Activated B cell treated with CpG ODN at 0.5 μM for 24 hours (primary cell): Measurements from ENCODE around the gene CD300LD. TPM values are rescaled to one million over a fixed set of nuclear protein-coding genes. Genes with fewer than 3 reads are reported as not detected.

ENCODE experiments used
- ATAC-seq: fragments of 200-7000 bp; cut with Tn5 transposase; one replicate; pipeline ENCODE4 v1.10.0; 2021; ENCODE audit warnings: low read depth, mild to moderate bottlenecking, moderate library complexity
- CTCF ChIA-PET: fragments of 350-600 bp; sonication (Branson Sonifier 250); formaldehyde crosslinking; loops from one replicate; lab custom pipeline; 2021; ENCODE audit warnings: antibody characterized with exemption; lab: Charles Lee
- POLR2A ChIA-PET: fragments of 350-600 bp; sonication (Branson Sonifier 250); formaldehyde crosslinking; loops from one replicate; lab custom pipeline; 2021; ENCODE audit warnings: antibody characterized with exemption; lab: Charles Lee
- DNase-seq: peaks from one replicate; pipeline ENCODE4 v3.0.0; 2022
- H3K27ac Mint-ChIP-seq: one replicate; pipeline ENCODE4 v1.8.0; 2020; ENCODE audit warnings: mixed read lengths
- H3K27me3 Mint-ChIP-seq: one replicate; pipeline ENCODE4 v1.8.0; 2021; ENCODE audit warnings: mixed read lengths
- H3K36me3 Mint-ChIP-seq: one replicate; pipeline ENCODE4 v1.8.0; 2021; ENCODE audit warnings: low read depth, mixed read lengths
- H3K4me1 Mint-ChIP-seq: one replicate; pipeline ENCODE4 v1.8.0; 2021; ENCODE audit warnings: mixed read lengths
- H3K4me3 Mint-ChIP-seq: one replicate; pipeline ENCODE4 v1.8.0; 2020; ENCODE audit warnings: mild to moderate bottlenecking, mixed read lengths
- H3K9me3 Mint-ChIP-seq: one replicate; pipeline ENCODE4 v1.8.0; 2020; ENCODE audit warnings: mixed read lengths
- intact Hi-C: fragments of 100-400 bp; cut with micrococcal nuclease; formaldehyde crosslinking; loops from one replicate; pipeline ENCODE4 v1.15.1; 2024
- total RNA-seq: library from RNA; stranded (reverse); gene quantifications from 2 replicates; pipeline ENCODE4 v1.2.3, GENCODE V29; 2022
- TF ChIP-seq, protein P1 (sequence below): fragments of 200-600 bp; IDR thresholded peaks from one replicate; pipeline ENCODE4 v1.8.0; 2022; ENCODE audit warnings: antibody characterized with exemption, mild to moderate bottlenecking

CD300LD gene
- total RNA-seq, 1 donor from 2014 or later = not detected

DNA sequence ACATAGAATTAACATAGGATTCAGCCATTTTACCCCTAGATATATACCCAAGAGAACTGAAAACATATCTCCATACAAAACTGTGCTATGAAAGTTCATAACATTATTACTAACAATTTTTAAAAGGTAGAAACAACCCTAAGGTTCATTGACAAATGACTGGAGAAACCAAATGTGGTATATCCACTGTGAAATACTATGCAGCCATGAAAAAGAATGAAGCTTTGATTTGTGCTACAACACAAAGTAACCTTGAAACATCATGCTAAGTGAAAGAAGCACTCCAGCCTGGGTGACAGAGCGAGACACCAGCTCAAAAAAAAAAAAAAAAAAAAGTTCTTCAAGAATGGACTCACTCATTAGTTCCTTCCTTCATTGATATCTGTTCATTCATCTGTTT is 580 bp downstream of the CD300LD start:
- CTCF ChIA-PET = interaction anchor here (0.6 to 1.2 kb wide), 2 partner anchors 66 to 178 kb away, joined by 3 read pairs; no protein-coding TSS in a partner anchor
- Mint-ChIP-seq H3K4me1 (peaks cover 15% of the 10 kb centered on the region), H3K27me3 (peaks cover 7% of the 10 kb centered on the region), H3K36me3 (no peaks in the 10 kb centered on the region), H3K27ac (no peak overlapping the region), H3K4me3 (no peak overlapping the region), H3K9me3 (no peaks in the 10 kb centered on the region)
- POLR2A ChIA-PET = no interaction called here
- TF ChIP-seq, protein P1, sequence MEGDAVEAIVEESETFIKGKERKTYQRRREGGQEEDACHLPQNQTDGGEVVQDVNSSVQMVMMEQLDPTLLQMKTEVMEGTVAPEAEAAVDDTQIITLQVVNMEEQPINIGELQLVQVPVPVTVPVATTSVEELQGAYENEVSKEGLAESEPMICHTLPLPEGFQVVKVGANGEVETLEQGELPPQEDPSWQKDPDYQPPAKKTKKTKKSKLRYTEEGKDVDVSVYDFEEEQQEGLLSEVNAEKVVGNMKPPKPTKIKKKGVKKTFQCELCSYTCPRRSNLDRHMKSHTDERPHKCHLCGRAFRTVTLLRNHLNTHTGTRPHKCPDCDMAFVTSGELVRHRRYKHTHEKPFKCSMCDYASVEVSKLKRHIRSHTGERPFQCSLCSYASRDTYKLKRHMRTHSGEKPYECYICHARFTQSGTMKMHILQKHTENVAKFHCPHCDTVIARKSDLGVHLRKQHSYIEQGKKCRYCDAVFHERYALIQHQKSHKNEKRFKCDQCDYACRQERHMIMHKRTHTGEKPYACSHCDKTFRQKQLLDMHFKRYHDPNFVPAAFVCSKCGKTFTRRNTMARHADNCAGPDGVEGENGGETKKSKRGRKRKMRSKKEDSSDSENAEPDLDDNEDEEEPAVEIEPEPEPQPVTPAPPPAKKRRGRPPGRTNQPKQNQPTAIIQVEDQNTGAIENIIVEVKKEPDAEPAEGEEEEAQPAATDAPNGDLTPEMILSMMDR = no peak
- DNase-seq = no peak
- ATAC-seq = no peak
- intact Hi-C loops = no loop called here

DNA sequence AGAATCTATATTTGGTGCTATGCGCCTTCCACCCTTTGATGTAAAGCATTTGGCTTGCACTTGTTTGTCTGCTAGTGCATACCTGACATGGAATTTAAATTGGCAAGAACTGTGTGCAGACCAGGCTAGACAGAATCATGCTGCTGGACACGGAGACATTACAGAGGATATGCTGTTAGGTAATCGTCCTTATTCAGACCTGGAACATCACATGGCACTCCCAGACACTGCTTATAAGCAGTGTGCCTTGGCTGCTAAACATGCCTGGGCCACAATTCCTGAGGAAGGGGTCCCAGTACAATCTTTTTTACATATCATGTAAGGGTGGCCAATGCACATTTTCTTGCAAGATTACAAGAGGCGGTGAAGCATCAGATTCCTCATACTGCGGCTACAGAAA is 6.4 kb downstream of the CD300LD start:
- POLR2A ChIA-PET = interaction anchor here (0.6 kb wide), 1 partner anchor 56 kb away, joined by 4 read pairs; no protein-coding TSS in a partner anchor
- no peak overlapping the region for H3K4me3 Mint-ChIP-seq

DNA sequence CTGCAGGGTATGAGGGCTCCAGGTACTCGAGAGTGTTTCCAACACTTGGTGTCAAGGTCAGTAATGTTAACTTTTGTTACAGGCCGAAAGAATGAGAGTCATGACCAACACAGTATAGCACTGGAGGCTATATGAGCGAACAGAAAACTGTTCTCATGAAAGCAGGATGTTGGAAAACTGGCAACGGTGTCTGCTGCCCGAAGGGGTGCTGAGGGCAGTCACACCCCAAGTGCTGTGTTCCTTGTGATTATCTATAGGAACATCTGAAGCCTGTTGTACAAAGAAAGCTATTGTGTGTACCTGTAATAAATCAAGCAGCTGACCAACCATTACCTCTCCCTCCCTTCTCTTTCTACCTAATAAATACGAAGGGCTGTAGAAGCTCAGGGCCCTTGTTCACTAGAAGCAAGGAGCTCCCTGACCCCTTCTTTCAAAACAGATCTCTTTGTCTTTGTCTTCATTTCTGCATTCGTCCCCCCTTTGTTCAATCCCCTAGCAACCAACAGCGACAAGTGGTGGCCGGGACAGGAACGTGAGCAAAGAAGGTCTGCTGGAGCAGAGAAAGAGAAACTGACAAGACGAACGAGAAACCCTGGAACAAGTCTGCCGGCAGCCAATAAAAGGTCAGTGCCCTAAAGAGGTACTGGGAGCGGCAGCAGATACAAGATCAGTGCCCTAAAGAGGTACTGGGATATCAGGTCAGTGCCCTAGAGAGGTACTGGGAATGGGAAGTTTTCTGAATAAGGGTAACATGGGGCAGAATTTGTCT is 7.6 kb downstream of the CD300LD start:
- CTCF ChIA-PET = no interaction called here
- no peak overlapping the region for H3K27ac Mint-ChIP-seq

More for the DNA sequence above, 6.4 kb downstream of the CD300LD start:
- intact Hi-C loops = no loop called here
- CTCF ChIA-PET = no interaction called here
- TF ChIP-seq, protein P1 = no peak
- Mint-ChIP-seq H3K27ac (no peak overlapping the region), H3K27me3 (peaks cover 12% of the 10 kb centered on the region), H3K9me3 (peaks cover 7% of the 10 kb centered on the region), H3K4me1 (no peaks in the 10 kb centered on the region), H3K36me3 (no peaks in the 10 kb centered on the region)
- DNase-seq (no peak), ATAC-seq (no peak)

DNA sequence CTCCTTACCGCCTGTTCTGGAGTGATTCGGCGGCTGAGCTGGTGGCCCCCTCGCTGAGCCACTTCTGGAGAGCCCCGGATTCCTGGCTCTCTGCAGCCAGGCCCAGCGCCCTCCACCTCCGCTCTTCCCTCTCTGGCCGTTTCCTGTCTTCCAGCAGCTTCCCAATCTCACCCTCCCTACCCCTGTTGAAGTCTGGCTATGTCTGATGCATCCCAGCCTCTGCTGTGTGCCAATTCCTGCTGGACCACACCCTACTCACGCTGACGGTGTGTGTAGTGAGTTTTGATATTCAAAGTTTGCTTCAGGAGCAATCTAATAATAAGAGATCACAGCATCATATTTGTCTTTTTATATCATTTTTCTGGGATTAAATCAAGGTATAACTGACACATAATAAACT is 9.4 kb downstream of the CD300LD start:
- Mint-ChIP-seq H3K27ac (no peak overlapping the region), H3K27me3 (peaks cover 5% of the 10 kb centered on the region), H3K4me3 (no peak overlapping the region), H3K4me1 (peaks cover 3% of the 10 kb centered on the region), H3K9me3 (peaks cover 7% of the 10 kb centered on the region), H3K36me3 (no peaks in the 10 kb centered on the region)
- TF ChIP-seq, protein P1 = no peak
- intact Hi-C loops = no loop called here
- ChIA-PET POLR2A (no interaction called here), CTCF (no interaction called here)
- DNase-seq = no peak
- ATAC-seq = no peak

More for the DNA sequence above, 7.6 kb downstream of the CD300LD start:
- no peak overlapping the region for H3K4me3 Mint-ChIP-seq
- POLR2A ChIA-PET = no interaction called here
- ATAC-seq (no peak), DNase-seq (no peak)
- H3K9me3 Mint-ChIP-seq = peaks cover 7% of the 10 kb centered on the region
- TF ChIP-seq, protein P1 = no peak
- H3K36me3 Mint-ChIP-seq = no peaks in the 10 kb centered on the region
- intact Hi-C loops = no loop called here
- H3K4me1 Mint-ChIP-seq = peaks cover 3% of the 10 kb centered on the region
- peaks cover 10% of the 10 kb centered on the region for H3K27me3 Mint-ChIP-seq

DNA sequence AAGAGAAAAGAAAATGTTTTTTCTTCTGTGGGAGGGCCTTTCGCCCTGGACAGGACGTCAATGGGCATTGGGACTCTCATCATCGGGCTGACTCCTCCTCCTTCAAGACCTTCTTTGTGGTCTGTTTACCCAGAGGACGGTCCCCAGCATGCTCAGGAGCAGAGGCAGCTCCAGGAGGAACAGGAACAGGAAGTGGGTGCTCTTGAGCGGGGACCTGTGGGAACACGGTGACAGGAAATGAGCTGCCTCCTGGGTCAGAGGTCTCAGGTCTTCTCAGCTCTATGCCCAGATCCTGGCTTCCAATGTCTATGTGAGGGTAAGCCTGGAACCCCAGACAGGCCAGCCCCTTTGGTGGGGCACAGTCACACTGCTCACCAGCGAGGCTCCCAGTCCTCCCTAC is 12.2 kb downstream of the CD300LD start:
- no peak for DNase-seq
- no peaks in the 10 kb centered on the region for H3K36me3 Mint-ChIP-seq
- H3K4me1 Mint-ChIP-seq = peaks cover 3% of the 10 kb centered on the region
- intact Hi-C loops = no loop called here
- H3K4me3 Mint-ChIP-seq = no peak overlapping the region
- ChIA-PET CTCF (no interaction called here), POLR2A (no interaction called here)
- no peak overlapping the region for H3K27ac Mint-ChIP-seq
- peaks cover 4% of the 10 kb centered on the region for H3K9me3 Mint-ChIP-seq
- ATAC-seq = no peak
- H3K27me3 Mint-ChIP-seq = peaks cover 4% of the 10 kb centered on the region
- TF ChIP-seq, protein P1 = no peak
